Right lung (tissue), 5 donors: ENCODE results near the gene RNASEL. TPM values are rescaled to one million over a fixed set of nuclear protein-coding genes. Genes with fewer than 3 reads are reported as not detected.

Source experiments
- DNase-seq, 2 donors: peaks; one replicate each; pipeline ENCODE4 v3.0.0-alpha.2; 2013
- polyA plus RNA-seq, 5 donors: library from polyadenylated mRNA; unstranded; fragments of 120-200 nt; gene quantifications; one replicate each; pipeline versions ENCODE4 v1.2.1 to v1.2.3, GENCODE V29; 2013; ENCODE audit warnings: inconsistent platforms in 1 of 5, low replicate concordance in 1 of 5; ENCODE audit not compliant: insufficient read length in 5 of 5, insufficient read depth in 1 of 5

Gene RNASEL
- polyA plus RNA-seq, 5 donors, result 8.7 to 13.2 (median 12.6) TPM

GRCh38 chr1:182624577-182624976 is 35.5 kb upstream of the RNASEL start:
- no peak for DNase-seq

DNA sequence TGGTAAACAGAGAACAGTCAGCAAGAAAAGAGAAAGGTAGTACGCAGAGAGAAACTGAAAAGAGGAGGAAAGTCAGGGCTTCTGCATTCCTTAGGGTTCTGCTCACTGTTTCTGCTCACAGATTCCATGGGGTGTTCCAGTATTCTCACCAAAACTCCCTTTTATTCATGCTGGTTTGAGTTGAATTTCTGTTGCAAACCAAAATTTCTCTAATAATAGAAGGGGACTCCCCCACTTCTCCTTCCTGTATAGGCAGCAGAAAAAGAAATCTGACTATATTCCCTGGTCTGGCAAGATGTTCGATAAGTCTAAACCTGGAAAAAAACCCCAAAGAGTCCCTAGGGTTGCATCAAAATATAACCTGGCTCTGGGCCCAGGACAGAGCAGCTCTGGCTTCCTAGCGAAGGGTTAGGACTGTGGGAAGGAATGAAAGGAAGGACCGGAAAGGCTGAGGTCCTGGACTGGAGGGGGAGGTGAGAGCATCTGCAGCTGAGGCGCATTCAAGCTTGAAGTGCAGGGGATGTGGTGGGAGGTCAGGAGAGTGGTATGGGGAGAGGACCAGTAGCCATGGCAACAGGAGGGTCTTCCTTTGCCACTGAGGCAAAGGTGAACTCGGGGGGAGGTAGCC is 34.0 kb upstream of the RNASEL start:
- no peak for DNase-seq

GRCh38 chr1:182621906-182622305 is 32.9 kb upstream of the RNASEL start:
- DNase-seq, result no peak

DNA sequence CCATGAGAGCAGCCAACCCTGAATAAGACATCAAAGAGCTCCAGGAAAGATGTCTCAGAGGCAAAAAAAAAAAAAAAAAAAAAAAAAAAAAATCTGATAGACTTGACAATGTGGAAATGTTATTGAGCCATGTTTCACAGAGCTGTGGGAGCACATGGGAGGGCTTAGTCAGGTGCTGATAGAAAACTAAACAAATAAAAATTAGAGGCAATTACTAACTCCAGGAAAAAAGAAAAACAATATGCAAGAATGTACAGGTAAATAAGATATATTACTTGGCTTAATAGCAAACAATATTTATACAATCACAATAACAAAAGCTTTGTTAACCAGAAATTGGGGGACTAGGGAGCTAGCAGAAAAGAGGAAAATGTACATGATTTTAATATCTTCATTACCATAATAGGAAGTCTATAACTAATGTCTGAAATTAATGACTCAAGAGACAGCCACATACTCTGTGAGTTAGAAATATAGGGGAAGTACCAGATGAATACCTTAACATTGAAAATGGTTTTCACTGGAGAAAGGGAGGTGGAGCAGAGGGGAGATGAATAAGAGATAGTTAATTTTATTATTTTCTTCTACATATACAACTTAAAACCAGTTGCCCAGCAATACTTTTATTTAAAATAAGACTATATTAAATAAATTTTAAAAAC is 32.0 kb upstream of the RNASEL start:
- DNase-seq, result no peak

GRCh38 chr1:182617734-182618351 is 28.8 kb upstream of the RNASEL start:
- no peak for DNase-seq

DNA sequence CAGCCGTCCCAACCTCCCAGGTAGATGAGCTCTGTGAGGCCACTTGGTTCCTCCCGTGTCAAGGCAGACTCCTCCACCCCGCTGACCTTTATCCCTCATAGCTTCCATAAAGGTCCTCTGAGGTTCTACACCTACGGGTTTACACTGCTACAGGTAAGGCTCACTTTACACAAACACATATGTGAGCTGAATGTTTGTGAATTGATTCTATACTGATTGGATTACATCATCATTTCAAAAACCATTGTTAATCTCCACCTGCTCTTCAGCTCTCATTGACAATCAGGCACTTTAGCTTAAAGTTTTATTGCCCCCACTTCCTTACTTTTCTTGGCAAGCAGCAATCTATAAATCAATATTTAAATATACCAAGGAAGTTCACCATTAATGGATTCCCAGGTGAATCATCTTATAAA is 28.0 kb upstream of the RNASEL start:
- DNase-seq, result no peak

DNA sequence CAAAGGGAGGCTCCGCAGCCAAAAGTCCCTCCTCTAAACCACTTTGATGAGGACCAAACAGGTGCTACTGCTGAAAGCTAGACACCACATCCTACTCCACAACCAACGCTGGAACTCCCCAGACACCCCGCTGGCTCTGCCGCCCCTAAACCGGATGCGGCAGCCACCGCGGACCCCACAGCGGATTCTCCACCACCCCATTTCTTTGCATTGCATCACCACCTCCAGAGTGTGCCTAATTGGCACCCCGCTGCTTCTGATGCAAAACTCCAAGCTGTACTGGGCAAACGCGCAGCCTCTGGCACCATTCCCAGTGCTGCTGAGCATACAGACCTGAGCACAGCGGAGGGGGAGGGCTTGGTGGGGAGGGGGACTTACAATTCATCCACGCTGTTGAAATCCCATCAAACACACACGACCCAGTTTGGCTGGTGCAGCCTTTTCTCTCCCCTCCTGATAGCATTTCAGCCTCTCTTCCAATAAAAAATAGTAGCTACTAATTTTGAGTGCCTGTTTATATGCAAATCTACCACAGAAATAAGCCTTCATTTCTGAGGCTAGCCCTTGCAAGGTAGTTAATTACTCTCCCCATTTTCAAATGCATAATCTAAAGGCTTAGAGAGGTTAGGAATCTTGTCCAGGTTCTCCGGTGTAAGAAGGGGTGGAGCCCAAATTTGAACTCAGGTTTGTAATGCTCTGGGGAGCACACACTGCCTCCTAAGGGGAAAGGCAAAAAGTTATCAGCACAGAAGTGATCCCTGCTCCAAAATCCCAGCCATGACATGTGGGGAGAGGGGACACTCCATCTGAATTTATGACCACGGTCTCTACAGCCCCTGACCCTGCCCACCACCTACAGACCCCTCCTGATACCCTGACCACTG is 27.3 kb upstream of the RNASEL start:
- peak; percentile 70 to 73 for DNase-seq

DNA sequence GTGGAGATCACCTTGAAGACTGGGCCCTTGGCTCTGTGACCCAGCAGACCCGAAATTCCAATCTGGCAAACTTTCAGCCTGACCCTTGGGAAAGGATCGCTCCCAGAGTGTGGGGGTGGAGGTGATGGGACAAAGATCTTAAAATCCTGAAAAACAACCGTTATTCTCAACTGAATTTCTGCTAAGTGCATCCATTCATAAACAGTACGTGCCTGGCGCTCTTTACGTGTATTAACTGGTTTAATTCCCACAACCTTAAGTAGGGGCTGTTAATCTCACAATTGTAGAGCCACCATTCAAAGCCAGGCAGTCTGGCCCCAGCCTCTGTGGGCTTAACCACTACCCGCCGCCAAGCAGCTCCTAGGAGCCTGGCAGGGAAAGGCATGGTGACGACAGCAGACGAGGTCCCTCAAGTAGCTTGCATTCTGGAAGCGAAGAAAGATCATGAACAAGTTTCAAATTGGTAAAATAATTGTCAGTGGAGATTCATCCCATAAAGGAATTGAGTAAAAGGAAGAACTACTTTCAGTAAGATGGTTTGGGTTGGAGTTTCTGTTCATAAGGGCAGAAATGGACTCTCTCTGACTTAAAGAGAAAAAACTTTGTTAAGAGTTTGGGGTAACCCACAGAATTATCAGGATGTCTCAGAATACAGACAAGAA is 26.5 kb upstream of the RNASEL start:
- peak in 1 of 2 donors; percentile 56 for DNase-seq

DNA sequence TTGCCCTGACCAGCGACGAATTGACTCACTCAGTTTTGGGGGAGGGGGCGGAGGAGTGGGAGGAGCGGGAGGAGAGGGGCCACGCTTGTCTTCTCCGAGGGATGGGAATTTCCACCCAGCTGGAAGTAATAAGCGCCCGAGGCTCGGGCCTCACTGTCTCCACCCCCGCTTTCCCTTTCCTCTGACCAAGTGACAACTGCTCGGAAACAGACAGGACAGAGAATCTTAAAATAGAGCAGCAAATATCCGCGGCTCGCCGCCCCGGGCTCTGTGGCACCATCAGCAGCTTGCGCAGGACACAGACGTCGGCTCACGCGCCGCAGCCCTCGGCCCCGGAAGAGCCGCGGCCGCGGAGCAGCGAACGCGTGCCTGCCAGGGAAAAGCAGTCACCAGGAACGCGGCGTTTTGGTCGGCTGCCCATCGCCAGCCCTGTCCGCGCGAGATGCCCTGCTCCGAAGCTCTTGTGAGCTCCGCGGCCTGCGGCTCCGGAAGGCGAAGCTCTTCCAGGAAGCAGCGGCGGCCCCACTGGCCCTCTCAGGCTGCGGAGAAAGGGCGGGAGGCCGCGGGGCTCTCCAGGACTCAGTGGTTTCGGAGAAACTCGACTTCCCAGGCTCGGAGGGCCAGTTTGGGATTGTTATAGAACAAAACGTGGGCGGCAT is 25.9 kb upstream of the RNASEL start:
- peak; percentile 82 for DNase-seq

DNA sequence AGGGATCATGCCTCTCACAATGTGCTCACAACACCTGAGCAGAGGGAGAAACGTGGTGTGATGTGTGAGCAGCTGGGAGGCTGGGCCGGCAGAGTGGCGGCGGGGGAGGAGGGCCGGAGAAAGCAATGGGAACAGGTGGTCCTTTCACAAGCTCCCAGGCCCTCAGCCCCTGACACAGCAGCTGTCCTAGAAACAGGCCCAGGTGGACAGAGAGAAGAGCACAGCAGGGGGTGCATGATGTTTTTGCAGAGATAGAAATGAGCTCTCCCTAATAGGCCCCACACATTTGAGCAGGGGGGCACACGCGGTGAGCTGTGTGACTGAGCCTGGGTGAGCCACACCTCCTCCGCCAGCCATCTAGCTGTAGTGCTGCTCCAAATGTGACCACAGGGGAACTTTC is 22.7 kb upstream of the RNASEL start:
- no peak for DNase-seq

- DNase-seq, result no peak
Observed at GRCh38 chr1:182611326-182611725, 22.3 kb upstream of the RNASEL start.

GRCh38 chr1:182610606-182611194 is 21.6 kb upstream of the RNASEL start:
- DNase-seq, result no peak

DNA sequence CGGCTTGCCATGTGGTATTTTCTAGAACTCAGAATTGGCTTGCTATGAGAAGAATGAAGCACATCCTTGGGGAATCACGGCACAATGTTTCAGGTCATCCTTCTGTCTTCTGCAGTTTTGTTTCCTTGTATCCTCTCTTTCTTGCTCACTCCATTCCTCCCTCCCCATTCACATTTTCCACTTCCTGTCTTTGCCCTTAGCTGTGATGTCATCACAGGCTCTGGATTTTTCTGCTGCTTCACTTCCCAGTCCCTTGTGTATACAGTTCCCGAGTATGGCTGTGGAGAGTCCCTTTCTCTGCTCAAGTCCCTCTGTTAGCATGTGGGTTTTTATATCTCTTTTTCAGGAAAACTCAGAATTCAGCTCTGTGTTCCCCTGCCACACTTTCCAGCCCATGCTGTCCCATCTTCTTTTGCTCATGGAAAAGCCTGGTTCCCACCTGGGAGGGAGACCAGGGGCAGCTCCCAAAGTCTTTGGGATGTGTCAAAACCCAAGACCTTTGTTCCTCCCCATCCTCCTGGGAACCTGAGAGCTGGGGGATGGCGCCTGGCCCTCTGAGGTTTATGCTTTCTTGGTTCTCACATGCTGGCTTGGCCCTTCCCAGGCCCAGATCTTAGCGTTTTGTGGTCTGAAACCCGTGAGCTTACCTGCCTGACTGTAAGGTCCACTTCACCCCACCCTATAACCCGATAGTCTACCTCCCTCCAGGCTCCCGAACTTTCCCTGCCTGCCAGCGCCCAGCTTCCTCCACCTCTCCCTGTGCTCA is 20.0 kb upstream of the RNASEL start:
- DNase-seq, result no peak

GRCh38 chr1:182608236-182608635 is 19.2 kb upstream of the RNASEL start:
- no peak for DNase-seq

DNA sequence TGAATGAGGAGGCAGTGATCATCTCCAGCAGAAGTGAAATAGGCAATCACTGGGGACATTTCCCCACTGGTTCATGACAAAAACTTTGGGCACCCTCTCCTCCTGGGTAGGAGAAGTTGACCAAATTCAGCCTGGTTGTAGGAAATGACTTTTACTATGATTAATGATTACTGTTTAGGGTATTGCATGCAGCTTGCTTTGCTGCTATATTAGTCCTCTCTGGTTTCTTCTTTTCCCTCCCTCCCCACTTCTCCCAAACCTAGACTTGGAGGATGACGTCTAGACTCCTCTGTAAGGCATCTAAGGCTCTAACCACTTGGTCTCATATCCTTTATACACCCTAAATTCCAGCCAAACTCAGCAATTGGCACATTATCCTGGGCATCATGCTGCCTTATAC is 18.5 kb upstream of the RNASEL start:
- DNase-seq, result no peak

GRCh38 chr1:182604175-182605164 is 15.4 kb upstream of the RNASEL start, which contains the start of gene RGS16:
Gene RGS16, minus strand, starts transcription at chr1:182604389. Its CDS starts 130 bp downstream, at chr1:182604259.
- DNase-seq, result peak; percentile 79

DNA sequence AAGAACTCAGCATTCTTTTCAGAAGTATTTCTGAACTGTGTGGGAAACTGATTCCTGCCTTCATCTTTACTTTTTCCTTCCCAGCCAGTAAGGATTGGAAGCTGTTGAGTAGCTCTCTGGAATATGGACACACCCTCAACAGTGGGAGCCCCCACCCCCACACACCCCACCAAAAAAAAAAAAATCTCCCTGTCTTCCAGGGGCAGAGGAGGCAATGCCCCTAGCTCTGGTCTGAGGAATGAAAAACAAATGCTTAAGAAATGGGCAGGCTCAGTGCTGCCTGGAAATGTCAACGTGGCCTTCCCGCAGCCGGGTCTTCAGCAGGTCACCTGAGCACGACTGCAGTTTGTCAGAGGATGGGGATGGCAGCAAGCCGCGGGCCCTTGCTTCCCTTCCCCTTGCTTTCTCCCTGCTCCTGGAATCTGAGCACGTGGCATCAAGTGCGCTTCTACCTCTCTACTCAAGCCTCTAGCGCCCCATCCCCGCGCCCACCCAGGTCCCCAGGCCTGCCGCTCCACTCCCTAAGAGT is 14.7 kb upstream of the RNASEL start:
- DNase-seq, result no peak

DNA sequence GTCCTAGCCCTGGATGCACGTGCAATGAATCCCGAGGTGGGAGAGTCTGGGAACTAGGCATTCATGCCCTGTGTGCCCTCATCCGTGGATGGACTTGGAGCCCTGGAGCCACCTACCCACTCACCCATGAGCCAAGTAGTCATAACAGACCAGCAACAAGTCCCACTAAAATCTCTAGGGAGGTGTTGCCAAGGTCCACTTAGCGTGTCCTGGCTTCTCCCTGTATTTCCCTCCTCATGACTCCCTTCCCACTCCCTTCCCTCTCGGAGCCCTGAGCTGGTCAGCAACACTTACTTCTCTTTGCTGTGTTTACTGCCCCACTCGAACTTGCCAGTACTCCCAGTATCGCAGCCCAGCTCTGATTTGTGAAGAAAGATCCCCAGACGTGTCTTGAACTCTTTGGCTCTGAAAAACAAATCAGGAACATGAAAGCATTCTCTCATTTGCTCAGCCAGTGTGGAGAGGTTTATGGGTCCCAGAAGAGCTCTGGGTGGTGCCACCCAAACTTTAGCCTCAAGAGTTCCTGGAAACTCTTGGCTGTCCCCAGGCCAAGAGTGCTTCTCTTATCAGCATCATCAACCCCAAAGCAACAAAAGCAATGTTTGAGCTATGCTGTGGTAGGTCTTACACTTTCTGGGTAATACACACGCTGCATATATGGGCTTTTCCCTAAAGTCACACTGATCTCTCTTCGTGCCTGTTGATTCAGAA is 14.0 kb upstream of the RNASEL start:
- no peak for DNase-seq
